SK-N-SH treated with all-trans-retinoic acid at 6 μM for 48 hours (cell line): ENCODE data around the gene PRMT1.

Source experiments
- ARNTL ChIP-seq: fragments of 450-650 bp; formaldehyde crosslinking; IDR thresholded peaks from 2 replicates; pipeline ENCODE4 v1.5.0; 2020; ENCODE audit warnings: low read depth, mild to moderate bottlenecking, moderate library complexity, borderline replicate concordance
- PPARA ChIP-seq: fragments of 250-450 bp; sonication (Bioruptor Pico); IDR thresholded peaks from 2 replicates; pipeline ENCODE4 v1.5.0; 2020; ENCODE audit warnings: mild to moderate bottlenecking, borderline replicate concordance
- TCF4 ChIP-seq: fragments of 250-450 bp; sonication (Bioruptor Pico); IDR thresholded peaks from 2 replicates; pipeline ENCODE4 v1.8.0; 2021; ENCODE audit warnings: mild to moderate bottlenecking, moderate library complexity, borderline replicate concordance
- ZFP3 ChIP-seq: fragments of 250-450 bp; sonication (Bioruptor Pico); IDR thresholded peaks from 2 replicates; pipeline ENCODE4 v1.5.0; 2020; ENCODE audit warnings: mild to moderate bottlenecking, moderate library complexity
- ZNF70 ChIP-seq: fragments of 450-650 bp; formaldehyde crosslinking; IDR thresholded peaks from 2 replicates; pipeline ENCODE4 v1.5.0; 2020; ENCODE audit warnings: mild to moderate bottlenecking, moderate library complexity
- TF ChIP-seq, protein P1 (sequence below): fragments of 250-450 bp; sonication (Bioruptor Pico); IDR thresholded peaks from 2 replicates; pipeline ENCODE4 v1.8.0; 2020; ENCODE audit warnings: mild to moderate bottlenecking, moderate library complexity, borderline replicate concordance
- TF ChIP-seq, protein P2 (sequence below): fragments of 250-450 bp; sonication (Bioruptor Pico); IDR thresholded peaks from 2 replicates; pipeline ENCODE4 v1.5.0; 2020; ENCODE audit warnings: mild to moderate bottlenecking, moderate library complexity

DNA sequence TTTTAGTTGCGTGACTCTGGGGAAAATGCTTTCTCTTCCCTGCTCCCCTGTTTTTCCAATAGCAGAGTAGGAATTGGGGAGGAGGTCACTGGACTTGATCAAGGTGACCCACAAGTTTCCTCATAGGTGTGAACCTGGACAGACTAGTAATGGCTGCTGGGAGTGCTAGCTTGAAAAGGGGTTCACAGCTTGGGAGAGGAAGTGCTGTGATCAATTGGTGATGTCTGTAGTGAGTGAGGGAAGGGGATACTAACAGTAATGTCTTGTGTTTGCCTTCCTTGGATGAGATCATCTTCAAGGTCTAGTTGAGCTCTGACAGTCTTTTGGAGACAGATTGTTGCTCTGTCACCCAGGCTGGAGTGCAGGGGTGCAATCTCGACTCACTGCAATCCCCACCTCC lies 9.6 kb upstream of the PRMT1 start:
- TF ChIP-seq ZFP3 (no peak), PPARA (CRISPR knock-in tag) (no peak), ZNF70 (CRISPR knock-in tag) (no peak), TCF4 (CRISPR knock-in tag) (no peak), ARNTL (CRISPR knock-in tag) (no peak)
- TF ChIP-seq, protein P1, sequence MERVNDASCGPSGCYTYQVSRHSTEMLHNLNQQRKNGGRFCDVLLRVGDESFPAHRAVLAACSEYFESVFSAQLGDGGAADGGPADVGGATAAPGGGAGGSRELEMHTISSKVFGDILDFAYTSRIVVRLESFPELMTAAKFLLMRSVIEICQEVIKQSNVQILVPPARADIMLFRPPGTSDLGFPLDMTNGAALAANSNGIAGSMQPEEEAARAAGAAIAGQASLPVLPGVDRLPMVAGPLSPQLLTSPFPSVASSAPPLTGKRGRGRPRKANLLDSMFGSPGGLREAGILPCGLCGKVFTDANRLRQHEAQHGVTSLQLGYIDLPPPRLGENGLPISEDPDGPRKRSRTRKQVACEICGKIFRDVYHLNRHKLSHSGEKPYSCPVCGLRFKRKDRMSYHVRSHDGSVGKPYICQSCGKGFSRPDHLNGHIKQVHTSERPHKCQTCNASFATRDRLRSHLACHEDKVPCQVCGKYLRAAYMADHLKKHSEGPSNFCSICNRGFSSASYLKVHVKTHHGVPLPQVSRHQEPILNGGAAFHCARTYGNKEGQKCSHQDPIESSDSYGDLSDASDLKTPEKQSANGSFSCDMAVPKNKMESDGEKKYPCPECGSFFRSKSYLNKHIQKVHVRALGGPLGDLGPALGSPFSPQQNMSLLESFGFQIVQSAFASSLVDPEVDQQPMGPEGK = no peak
- TF ChIP-seq, protein P2, sequence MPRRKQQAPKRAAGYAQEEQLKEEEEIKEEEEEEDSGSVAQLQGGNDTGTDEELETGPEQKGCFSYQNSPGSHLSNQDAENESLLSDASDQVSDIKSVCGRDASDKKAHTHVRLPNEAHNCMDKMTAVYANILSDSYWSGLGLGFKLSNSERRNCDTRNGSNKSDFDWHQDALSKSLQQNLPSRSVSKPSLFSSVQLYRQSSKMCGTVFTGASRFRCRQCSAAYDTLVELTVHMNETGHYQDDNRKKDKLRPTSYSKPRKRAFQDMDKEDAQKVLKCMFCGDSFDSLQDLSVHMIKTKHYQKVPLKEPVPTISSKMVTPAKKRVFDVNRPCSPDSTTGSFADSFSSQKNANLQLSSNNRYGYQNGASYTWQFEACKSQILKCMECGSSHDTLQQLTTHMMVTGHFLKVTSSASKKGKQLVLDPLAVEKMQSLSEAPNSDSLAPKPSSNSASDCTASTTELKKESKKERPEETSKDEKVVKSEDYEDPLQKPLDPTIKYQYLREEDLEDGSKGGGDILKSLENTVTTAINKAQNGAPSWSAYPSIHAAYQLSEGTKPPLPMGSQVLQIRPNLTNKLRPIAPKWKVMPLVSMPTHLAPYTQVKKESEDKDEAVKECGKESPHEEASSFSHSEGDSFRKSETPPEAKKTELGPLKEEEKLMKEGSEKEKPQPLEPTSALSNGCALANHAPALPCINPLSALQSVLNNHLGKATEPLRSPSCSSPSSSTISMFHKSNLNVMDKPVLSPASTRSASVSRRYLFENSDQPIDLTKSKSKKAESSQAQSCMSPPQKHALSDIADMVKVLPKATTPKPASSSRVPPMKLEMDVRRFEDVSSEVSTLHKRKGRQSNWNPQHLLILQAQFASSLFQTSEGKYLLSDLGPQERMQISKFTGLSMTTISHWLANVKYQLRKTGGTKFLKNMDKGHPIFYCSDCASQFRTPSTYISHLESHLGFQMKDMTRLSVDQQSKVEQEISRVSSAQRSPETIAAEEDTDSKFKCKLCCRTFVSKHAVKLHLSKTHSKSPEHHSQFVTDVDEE (CRISPR knock-in tag) = no peak
